HepG2 (cell line): ENCODE measurements around the gene BABAM2. TPM values are rescaled to one million over a fixed set of nuclear protein-coding genes. Genes with fewer than 3 reads are reported as not detected.
A peak's percentile ranks its signal among the peaks of the same experiment; 100 is the strongest.

Experiments used
- ARHGAP35 ChIP-seq: sonication (generic); formaldehyde crosslinking; IDR thresholded peaks from 2 replicates; pipeline ENCODE4 v1.9.0; 2022; ENCODE audit warnings: mild to moderate bottlenecking, inconsistent platforms, moderate library complexity, missing genetic modification reagents, borderline replicate concordance
- CEBPG ChIP-seq: IDR thresholded peaks from 2 replicates; pipeline ENCODE4 v1.6.1; 2016
- HDAC2 ChIP-seq: sonication (generic); formaldehyde crosslinking; IDR thresholded peaks from 2 replicates; pipeline ENCODE4 v1.4.0; 2020; ENCODE audit warnings: missing genetic modification reagents
- ONECUT2 ChIP-seq: sonication (generic); formaldehyde crosslinking; IDR thresholded peaks from 2 replicates; pipeline ENCODE4 v1.4.0; 2020; ENCODE audit warnings: missing genetic modification reagents
- RNF2 ChIP-seq: fragments of 450-650 bp; conservative IDR thresholded peaks from 2 replicates; pipeline ENCODE4 v1.6.1; 2016; ENCODE audit warnings: low read depth
- SP5 ChIP-seq: IDR thresholded peaks from 2 replicates; pipeline ENCODE4 v1.6.1; 2016; ENCODE audit warnings: low read depth, borderline replicate concordance
- ZMYM4 ChIP-seq: sonication (generic); formaldehyde crosslinking; IDR thresholded peaks from 2 replicates; pipeline ENCODE4 v1.8.1; 2023; ENCODE audit warnings: mild to moderate bottlenecking, missing genetic modification reagents
- ZNF143 ChIP-seq: sonication (generic); formaldehyde crosslinking; IDR thresholded peaks from 2 replicates; pipeline ENCODE4 v1.4.0; 2020; ENCODE audit warnings: missing genetic modification reagents
- ZNF792 ChIP-seq: IDR thresholded peaks from 2 replicates; pipeline ENCODE4 v1.6.1; 2016
- ZNF883 ChIP-seq: sonication (generic); formaldehyde crosslinking; IDR thresholded peaks from 2 replicates; pipeline ENCODE4 v1.5.1; 2020; ENCODE audit warnings: mild to moderate bottlenecking, missing genetic modification reagents; ENCODE audit errors: not compliant biosample characterization
- polyA plus RNA-seq, 8 experiments: library from polyadenylated mRNA; depleted of rRNA in 3 of 8; stranded (reverse) in 7 of 8; unstranded in 1 of 8; fragments of >200 nt; fragmentation: Illumina TruSeq in 4 of 8; extraction: Trizol in 4 of 8; gene quantifications; 2 replicates each; pipeline versions ENCODE4 v1.2.1 to v1.2.3, GENCODE V29; 2011 to 2016; ENCODE audit warnings: low read depth in 4 of 8, missing spikeins in 1 of 8, mixed read lengths in 1 of 8; ENCODE audit not compliant: insufficient read depth in 1 of 8
- total RNA-seq, 5 experiments: library from RNA; depleted of rRNA; stranded (reverse); fragments of >200 nt; fragmentation: Illumina TruSeq; extraction: Trizol; gene quantifications; 2 replicates each; pipeline ENCODE4 v1.2.3, GENCODE V29; 2016; ENCODE audit warnings: low read depth in 1 of 5
- TF ChIP-seq, protein P1 (sequence below), 2 experiments: fragments of 450-650 bp in 1 of 2; sonication (generic) in 1 of 2; formaldehyde crosslinking in 1 of 2; IDR thresholded peaks; 2 replicates each; pipeline versions ENCODE4 v1.6.1 to v1.8.0; 2016 to 2022; ENCODE audit warnings: antibody characterized with exemption in 1 of 2, mild to moderate bottlenecking in 1 of 2, missing genetic modification reagents in 1 of 2
- TF ChIP-seq, protein P2 (sequence below): sonication (generic); formaldehyde crosslinking; IDR thresholded peaks from 2 replicates; pipeline ENCODE4 v1.8.0; 2022; ENCODE audit warnings: missing genetic modification reagents, mild to moderate bottlenecking, borderline replicate concordance
- TF ChIP-seq, protein P3 (sequence below): sonication (generic); formaldehyde crosslinking; IDR thresholded peaks from 2 replicates; pipeline ENCODE4 v1.8.0; 2022; ENCODE audit warnings: mild to moderate bottlenecking, missing genetic modification reagents
- TF ChIP-seq, protein P4 (sequence below): sonication (generic); formaldehyde crosslinking; IDR thresholded peaks from 2 replicates; pipeline ENCODE4 v1.8.1; 2023; ENCODE audit warnings: missing genetic modification reagents, inconsistent platforms, borderline replicate concordance
- TF ChIP-seq, protein P5 (sequence below): sonication (generic); formaldehyde crosslinking; conservative IDR thresholded peaks from 2 replicates; pipeline ENCODE4 v1.8.0; 2022; ENCODE audit warnings: low read depth, missing genetic modification reagents

Gene BABAM2
- total and polyA plus RNA-seq, 2 of the 13 experiments (the other 11 are each of a cell fraction or from before 2014, with no cell fraction given): 24.9 to 28.0 TPM

DNA sequence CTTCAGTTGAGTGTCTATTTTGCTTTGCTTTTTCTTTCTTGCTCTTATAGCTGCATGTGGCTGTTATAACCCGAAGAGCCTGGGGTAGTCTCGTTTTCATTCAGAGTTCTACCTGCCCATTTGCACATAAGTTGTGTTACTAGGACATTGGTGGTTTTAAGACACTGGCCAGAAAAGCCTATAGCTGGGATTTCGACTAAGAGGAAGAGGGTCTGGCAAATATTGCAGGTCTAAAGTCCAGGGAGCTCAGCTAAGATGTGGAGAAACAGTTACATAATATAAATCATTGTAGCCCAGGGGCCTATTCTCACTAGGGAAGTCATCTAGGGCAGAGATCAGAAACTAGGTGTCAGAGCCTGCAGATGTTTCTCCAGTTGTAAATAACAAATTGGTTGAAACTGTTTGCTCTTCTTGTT, 120.8 kb downstream of the BABAM2 start (continued):
- TF ChIP-seq, protein P1, sequence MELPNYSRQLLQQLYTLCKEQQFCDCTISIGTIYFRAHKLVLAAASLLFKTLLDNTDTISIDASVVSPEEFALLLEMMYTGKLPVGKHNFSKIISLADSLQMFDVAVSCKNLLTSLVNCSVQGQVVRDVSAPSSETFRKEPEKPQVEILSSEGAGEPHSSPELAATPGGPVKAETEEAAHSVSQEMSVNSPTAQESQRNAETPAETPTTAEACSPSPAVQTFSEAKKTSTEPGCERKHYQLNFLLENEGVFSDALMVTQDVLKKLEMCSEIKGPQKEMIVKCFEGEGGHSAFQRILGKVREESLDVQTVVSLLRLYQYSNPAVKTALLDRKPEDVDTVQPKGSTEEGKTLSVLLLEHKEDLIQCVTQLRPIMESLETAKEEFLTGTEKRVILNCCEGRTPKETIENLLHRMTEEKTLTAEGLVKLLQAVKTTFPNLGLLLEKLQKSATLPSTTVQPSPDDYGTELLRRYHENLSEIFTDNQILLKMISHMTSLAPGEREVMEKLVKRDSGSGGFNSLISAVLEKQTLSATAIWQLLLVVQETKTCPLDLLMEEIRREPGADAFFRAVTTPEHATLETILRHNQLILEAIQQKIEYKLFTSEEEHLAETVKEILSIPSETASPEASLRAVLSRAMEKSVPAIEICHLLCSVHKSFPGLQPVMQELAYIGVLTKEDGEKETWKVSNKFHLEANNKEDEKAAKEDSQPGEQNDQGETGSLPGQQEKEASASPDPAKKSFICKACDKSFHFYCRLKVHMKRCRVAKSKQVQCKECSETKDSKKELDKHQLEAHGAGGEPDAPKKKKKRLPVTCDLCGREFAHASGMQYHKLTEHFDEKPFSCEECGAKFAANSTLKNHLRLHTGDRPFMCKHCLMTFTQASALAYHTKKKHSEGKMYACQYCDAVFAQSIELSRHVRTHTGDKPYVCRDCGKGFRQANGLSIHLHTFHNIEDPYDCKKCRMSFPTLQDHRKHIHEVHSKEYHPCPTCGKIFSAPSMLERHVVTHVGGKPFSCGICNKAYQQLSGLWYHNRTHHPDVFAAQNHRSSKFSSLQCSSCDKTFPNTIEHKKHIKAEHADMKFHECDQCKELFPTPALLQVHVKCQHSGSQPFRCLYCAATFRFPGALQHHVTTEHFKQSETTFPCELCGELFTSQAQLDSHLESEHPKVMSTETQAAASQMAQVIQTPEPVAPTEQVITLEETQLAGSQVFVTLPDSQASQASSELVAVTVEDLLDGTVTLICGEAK (IDR thresholded peaks at IDR 0.05): no peak
- TF ChIP-seq, protein P1 (CRISPR knock-in tag; IDR thresholded peaks at IDR 0.05): no peak; the same call in 1 of the 2 replicates
- TF ChIP-seq ZNF143 (CRISPR knock-in tag): no peak
- no peak for TF ChIP-seq SP5 (CRISPR knock-in tag)
- TF ChIP-seq, protein P2, sequence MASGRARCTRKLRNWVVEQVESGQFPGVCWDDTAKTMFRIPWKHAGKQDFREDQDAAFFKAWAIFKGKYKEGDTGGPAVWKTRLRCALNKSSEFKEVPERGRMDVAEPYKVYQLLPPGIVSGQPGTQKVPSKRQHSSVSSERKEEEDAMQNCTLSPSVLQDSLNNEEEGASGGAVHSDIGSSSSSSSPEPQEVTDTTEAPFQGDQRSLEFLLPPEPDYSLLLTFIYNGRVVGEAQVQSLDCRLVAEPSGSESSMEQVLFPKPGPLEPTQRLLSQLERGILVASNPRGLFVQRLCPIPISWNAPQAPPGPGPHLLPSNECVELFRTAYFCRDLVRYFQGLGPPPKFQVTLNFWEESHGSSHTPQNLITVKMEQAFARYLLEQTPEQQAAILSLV (CRISPR knock-in tag): no peak
- no peak for TF ChIP-seq ZNF883 (CRISPR knock-in tag)
- no peak for TF ChIP-seq ARHGAP35 (CRISPR knock-in tag)
- TF ChIP-seq, protein P3, sequence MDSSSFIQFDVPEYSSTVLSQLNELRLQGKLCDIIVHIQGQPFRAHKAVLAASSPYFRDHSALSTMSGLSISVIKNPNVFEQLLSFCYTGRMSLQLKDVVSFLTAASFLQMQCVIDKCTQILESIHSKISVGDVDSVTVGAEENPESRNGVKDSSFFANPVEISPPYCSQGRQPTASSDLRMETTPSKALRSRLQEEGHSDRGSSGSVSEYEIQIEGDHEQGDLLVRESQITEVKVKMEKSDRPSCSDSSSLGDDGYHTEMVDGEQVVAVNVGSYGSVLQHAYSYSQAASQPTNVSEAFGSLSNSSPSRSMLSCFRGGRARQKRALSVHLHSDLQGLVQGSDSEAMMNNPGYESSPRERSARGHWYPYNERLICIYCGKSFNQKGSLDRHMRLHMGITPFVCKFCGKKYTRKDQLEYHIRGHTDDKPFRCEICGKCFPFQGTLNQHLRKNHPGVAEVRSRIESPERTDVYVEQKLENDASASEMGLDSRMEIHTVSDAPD (CRISPR knock-in tag): no peak
- TF ChIP-seq ZMYM4 (CRISPR knock-in tag): peak; percentile 79
- no peak for TF ChIP-seq RNF2
- 0 out of 2 replicates have a peak, but pooled peaks have one; percentile 46 for TF ChIP-seq ZNF792 (CRISPR knock-in tag)
- TF ChIP-seq ONECUT2 (CRISPR knock-in tag): no peak
- TF ChIP-seq HDAC2 (CRISPR knock-in tag): peak; percentile 81; the same call in 1 of the 2 replicates
- TF ChIP-seq, protein P4, sequence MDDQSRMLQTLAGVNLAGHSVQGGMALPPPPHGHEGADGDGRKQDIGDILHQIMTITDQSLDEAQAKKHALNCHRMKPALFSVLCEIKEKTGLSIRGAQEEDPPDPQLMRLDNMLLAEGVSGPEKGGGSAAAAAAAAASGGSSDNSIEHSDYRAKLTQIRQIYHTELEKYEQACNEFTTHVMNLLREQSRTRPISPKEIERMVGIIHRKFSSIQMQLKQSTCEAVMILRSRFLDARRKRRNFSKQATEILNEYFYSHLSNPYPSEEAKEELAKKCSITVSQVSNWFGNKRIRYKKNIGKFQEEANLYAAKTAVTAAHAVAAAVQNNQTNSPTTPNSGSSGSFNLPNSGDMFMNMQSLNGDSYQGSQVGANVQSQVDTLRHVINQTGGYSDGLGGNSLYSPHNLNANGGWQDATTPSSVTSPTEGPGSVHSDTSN: no peak
- TF ChIP-seq, protein P5, sequence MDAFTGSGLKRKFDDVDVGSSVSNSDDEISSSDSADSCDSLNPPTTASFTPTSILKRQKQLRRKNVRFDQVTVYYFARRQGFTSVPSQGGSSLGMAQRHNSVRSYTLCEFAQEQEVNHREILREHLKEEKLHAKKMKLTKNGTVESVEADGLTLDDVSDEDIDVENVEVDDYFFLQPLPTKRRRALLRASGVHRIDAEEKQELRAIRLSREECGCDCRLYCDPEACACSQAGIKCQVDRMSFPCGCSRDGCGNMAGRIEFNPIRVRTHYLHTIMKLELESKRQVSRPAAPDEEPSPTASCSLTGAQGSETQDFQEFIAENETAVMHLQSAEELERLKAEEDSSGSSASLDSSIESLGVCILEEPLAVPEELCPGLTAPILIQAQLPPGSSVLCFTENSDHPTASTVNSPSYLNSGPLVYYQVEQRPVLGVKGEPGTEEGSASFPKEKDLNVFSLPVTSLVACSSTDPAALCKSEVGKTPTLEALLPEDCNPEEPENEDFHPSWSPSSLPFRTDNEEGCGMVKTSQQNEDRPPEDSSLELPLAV (CRISPR knock-in tag): no peak
- TF ChIP-seq CEBPG (CRISPR knock-in tag): peak; percentile 75
